ENCODE data around the gene ATP6V0D1. TPM values are rescaled to one million over a fixed set of nuclear protein-coding genes. Genes with fewer than 3 reads are reported as not detected.

ATP6V0D1 gene
- polyA plus RNA-seq, 4 donors = 89.4 to 94.5 (median 92.3) TPM

DNA sequence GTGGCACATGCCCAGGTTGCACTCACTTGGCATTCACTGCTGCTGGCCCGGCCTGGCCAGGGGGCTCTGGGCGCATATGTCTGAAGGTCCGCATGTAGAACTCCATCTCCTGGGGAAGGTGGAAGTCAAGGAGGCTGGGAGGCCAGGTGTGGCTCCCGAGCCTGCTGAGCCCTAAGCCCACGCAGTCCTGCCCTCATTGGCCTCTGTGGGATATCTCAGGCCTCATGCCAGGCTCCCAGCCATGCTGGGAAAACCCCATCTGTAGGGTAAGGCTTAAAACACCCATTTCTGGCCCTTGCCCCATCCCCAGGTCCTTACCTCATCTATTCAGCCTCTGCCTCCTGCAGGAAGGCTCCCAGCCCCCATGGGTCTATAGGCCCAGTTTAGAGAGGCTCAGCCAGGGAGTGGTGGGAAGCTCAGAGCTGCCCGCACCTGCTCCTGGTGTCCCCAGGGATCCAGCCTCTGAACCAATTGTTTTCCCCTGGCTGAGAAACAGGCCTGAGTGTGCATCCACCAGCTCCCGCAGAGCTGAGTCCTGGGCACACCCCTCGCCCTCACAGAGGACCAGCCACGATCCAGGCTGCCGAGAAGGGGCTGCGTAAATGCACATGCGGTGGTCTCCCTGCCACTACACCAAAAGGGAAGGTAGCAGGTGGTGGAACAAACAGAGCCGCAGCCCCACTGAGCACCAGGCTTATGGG, 85.3 kb downstream of the ATP6V0D1 start:
- DNase-seq (ENCODE audit: low read depth in 4 of 4, low spot score in 2 of 4) = no peak

DNA sequence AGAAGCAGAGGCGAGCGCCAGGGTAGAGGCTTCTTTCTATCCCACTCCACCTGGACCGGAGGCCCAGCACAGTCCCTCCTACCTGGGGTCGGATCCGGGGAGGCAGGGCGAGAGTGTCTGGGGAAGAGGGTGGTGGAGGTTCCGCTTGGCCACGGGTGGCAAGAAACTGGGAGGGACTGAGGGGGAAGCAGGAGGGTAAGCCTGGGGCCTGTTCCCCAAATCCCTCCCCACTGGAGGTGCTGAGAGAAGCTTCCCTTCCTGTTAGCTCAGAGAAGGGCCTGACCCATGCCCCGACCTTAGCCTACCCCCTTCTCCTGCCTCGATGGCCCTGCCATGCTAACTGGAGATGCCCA, 85.9 kb downstream of the ATP6V0D1 start:
- no peak for DNase-seq (ENCODE audit: low read depth in 4 of 4, low spot score in 2 of 4)

DNA sequence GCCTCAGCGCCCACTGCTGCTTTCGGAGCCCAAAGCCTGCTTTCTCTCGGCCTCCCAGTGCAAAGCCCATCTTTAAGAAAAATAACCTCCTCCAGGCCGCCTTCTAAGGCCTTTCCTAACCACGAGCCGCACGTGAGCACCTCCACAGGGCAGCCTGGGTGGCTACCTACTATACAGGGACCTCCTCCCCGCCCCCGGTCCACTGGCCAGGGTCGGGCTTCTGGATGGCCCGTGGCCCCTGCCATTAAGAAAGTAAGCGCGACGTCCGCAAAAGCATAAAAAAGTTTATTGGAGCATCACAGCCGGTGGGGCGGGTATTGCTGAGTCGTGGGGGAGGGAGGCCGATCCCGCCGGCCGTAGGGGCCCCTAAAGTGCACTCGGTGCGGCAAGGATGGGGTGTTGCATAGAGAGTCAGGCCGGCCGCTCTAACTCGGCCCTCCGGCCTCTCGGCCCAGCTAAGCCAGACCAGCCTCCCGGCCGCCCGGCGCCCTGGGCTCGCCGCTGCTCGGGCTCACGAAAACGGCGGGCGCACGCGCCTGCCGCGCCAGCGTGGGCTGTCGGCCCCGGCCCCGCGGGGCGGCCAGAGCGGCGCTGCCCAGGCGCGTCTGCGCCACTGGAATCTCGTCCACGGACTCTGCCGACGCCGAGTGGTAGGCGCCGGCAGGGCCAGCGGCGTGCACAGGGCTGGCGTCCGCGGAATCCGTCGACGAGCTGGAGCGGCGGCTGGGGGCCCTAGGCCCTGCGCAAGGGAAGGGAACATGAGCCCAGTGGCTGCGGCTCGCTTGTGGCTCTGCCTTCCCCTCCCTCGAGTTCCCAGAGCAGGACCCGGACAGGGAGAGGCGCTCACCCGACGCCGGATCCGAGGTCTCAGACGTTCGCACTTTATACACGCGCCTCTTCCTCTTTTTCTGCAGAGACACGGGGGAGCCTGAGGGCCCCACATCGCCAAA, 86.5 kb downstream of the ATP6V0D1 start:
- no peak for DNase-seq (ENCODE audit: low read depth in 4 of 4, low spot score in 2 of 4)

DNA sequence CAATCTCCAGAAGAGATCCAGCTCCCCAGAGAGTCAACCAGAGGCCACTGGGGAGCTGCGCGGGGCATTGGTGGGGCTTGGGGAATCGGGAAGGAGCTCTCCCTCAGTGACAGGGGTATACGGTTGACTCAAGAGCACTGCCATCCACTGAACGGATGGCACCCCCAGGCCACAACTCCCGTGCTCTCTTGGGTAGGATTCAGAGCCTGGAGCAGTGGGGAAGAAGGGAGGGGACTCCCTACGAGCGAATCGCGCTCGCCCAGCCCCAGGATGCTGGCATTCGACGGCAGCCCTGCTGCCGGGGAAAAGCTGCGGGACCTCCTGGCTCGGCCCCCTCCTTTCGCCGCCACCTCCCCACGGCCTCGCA, 87.2 kb downstream of the ATP6V0D1 start:
- DNase-seq (ENCODE audit: low read depth in 4 of 4, low spot score in 2 of 4) = no peak

DNA sequence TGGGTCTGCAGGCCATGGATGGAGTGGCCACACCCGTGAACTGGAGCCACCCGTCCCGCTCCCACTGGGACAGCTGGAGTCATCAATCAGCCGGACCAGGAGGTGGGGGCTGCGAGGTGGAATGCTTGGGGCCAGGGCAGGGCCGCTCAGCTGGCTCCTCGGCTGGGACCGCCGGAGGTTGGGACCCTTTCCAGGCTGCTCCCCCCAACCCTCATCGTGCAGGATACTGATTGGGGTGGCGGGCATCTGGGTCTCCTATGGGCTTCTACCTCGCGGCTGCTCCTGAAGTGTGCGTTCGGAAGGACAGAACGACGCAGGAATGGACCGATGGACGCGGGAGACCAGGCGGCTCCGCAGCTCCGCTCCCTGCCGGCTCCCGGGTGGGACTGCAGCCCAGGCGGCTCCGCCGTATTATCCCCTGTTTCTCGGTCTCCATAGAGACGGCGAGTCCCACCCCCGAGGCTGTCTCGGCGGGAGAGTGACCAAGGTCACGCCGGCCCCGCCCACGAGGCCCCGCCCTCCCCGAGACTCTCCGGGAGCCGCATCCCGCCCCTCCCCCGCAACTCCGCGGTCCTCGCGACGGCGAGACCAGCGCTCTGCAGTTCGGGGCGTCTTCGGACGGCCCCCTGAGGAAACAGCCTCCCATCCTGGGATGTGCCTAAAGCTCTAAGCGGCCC, 87.7 kb downstream of the ATP6V0D1 start, which contains the start of gene TPPP3:
Gene TPPP3, minus strand, starts transcription at position 388 of the 677 bp plus-strand sequence. CDS start 2,387 bp downstream, outside the sequence.
- peak in 1 of 4 donors; percentile 78 for DNase-seq (ENCODE audit: low read depth in 4 of 4, low spot score in 2 of 4)

DNA sequence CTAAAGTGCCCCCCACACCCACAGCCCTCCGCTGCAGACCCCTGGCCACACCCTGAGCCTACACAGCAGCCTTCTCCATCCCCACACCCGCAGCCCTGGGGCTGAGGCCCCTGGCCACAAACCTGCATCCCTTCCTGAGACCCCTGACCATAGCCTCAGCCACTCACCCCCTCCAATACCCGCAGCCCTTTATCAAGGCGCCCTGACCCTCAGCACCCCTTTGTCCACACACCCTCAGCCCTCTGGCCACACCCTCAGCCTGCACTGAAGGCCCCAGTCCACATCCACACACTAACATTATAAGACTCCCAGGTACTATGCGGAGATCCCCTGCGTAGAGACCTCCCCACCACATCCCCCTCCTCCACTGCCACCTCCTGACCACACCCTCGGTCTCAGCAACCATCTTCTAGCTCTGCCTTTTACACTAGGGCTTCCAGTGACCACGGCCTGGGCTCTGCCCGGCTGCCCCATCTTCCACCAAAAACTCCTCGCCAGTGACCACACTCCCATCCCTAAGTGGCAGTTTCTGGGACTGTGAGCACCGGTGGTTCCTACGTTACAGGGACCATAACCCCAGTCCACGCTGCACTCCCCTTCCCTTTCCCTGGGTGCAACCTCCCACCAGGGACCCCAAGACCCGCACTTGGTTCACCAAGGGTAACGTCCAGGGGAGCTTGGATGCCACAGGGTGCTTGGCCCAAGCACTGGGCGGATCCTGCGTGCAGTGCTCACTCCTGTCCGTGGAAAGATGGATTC, 88.5 kb downstream of the ATP6V0D1 start:
- no peak for DNase-seq (ENCODE audit: low read depth in 4 of 4, low spot score in 2 of 4)

DNA sequence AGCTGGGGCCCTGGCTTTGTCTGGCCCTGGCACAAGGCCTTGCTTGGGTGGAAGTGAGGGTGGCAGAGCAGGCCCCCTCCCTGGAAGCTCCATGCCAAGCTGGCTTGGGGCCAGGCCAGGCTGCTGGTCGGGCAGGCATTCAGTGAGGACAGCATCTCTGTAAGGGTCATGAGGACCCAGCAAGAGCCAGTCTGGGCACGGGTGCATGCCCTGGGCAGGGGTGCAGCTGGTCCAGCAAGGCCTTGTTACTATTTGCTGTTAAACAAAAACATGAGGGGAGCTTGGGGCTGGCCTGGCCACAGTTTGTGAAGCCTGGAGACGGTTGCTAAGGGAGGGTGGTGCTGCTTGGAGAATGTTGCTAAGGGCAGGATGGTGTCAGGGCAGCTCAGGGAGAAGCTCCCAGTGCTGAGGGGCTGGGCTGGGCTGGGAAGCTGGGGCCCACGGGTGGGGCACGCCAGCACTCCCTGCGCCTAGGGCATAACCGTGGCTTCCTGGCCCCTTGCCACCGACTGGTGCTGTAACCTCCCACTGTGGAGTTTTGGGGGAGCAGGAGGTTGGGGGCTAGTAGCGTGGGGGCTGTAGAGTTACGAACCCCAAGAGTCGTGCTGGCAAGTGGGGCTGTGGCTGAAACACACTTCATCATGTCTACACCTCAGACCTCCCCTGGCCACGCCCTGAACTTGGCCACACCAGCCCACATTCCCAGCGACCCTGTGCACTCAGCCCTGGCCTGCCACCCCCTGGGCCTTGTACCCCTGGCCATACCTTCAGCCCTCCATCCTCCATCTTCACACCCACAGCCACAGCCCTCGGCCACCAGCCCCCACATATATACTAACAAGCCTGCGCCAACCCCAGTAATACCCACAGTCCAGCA, 89.3 kb downstream of the ATP6V0D1 start:
- no peak for DNase-seq (ENCODE audit: low read depth in 4 of 4, low spot score in 2 of 4)

DNA sequence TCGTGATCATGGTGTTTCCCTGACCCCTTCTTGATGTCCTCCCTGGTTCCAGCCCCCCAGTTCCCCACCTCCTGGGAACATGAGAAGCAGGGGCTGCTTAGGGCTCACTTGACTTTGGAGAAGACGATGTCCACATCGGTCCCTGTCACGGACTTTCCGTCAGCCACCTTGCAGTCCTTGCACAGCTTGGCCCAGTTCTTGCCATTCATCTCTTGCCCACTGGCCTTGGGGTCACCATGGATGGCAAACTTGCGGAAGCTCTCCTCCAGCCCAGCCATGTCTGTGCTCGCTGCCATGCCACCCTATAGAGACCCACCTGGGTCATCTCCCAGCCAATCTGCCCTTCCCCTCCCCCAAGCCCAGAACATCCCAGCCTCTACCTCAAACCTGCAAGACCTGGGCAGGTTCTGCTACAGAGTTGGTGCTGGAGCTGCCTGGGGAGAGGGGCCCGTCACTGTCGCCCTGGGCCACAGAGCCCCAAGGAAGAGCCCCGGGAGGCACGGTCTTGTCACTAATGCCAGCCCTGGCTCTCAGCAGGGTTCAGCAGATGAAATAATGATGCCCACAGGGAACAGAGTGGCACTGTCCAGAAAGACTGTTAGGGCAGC, 90.0 kb downstream of the ATP6V0D1 start:
- DNase-seq (ENCODE audit: low read depth in 4 of 4, low spot score in 2 of 4) = no peak

DNA sequence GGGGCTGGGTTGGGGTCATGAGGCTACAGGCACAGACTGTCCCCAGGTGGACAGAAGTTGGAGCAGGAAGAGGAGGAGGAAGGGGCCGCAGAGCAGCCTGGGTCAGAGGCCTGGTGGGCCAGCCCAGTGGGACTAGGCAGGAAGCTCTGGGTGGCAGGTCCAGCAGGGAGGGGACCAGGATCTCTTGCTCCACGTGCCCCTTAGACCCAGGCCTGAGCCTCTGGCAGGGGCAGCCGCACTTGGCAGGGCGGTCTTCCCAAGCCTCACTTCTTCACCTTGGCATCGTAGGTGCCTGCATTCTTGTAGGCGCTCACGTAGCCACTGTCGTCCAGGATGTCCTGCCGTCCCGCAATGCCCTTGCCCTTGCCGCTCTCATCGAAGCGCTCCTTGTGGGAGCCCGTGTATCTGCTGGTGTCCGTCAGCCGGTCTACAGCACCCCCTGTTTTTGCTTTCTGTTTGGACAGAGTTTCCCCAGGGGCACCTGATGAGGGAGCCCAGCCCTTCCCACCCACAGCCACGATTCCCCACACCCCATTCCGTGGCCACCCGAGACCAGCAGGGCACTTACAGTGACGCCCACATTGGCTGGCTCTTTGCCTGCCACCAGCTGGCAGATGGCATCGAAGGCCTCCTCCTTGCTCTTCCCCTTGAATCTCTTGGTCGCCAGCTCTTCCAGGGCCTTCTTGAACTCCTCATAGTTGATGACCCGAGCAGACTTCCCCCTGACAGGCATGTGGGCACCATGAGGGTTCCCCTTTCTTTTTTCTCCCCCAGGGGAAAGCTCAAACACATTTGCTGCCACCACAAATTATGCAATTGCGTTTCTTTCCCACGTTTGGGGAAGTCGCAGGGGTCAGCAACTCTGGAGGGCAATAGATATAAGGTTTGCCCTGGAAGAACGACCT, 90.8 kb downstream of the ATP6V0D1 start:
- DNase-seq (ENCODE audit: low read depth in 4 of 4, low spot score in 2 of 4) = no peak

DNA sequence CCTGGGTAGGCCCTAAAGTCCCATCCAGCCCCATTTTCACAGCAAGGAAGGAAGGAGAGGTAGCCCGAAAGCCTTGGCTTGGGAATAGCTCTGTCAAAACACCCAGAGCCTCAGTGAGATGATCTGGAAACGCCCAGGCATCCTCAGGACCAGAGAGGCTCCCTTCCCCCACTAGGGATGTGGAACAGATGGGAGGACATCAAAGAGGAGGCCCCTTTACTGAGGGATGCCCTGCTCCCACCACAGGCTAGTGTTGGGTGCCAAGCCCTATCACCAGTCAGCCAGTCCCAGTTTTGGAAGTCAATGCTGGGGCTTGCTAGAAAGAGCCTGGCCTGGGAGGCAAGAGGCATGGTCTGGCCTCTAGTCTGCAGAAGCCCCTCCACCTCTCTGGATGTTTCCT, 92.4 kb downstream of the ATP6V0D1 start:
- DNase-seq (ENCODE audit: low read depth in 4 of 4, low spot score in 2 of 4) = no peak

DNA sequence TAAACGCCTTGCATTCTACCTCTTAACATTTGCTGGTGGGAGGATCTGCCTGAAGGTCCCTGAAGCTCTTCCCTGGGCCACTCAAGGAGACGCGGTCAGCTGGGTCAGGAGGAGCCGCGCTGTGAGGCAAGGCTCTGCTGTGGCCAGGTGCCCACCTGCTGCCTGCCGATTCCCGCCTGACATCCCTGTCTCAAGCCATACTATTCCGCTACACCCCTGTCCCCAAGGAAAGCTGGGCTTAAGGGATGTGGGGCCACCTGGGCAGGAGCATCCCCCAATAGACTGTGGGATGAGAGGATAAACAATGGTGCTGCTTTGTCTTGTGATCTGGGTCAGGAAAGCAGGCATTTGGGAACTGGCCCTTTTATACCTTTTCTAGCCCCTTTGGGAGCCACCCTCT, 92.8 kb downstream of the ATP6V0D1 start:
- no peak for DNase-seq (ENCODE audit: low read depth in 4 of 4, low spot score in 2 of 4)

Other genes starting within 250 kb of the ATP6V0D1 start
- gene FHOD1, start 233.7 kb downstream of the ATP6V0D1 start, polyA plus RNA-seq (ENCODE audit: insufficient read length in 4 of 4) = 10 to 100 TPM; 28.9 to 52.4 (median 43.5) TPM
- 1 to 10 TPM; 2.3 to 5.9 (median 4.5) TPM for gene SLC9A5, start 232.2 kb downstream of the ATP6V0D1 start, polyA plus RNA-seq (ENCODE audit: insufficient read length in 4 of 4)
- gene PLEKHG4, start 201.6 kb downstream of the ATP6V0D1 start, polyA plus RNA-seq (ENCODE audit: insufficient read length in 4 of 4) = 10 to 100 TPM; 10.4 to 22.6 (median 15.2) TPM
- 1 to 10 TPM in 3 of 4 donors, under 1 TPM in 1; 0.95 to 2.5 (median 1.6) TPM for gene KCTD19, start 154.4 kb downstream of the ATP6V0D1 start, polyA plus RNA-seq (ENCODE audit: insufficient read length in 4 of 4)
- gene LRRC36, start 154.3 kb downstream of the ATP6V0D1 start, polyA plus RNA-seq (ENCODE audit: insufficient read length in 4 of 4) = 10 to 100 TPM in 1 of 4 donors, 1 to 10 TPM in 3; 2.4 to 10.5 (median 4.7) TPM
- 10 to 100 TPM; 52.9 to 79.1 (median 57.8) TPM for gene TPPP3, start 87.7 kb downstream of the ATP6V0D1 start, polyA plus RNA-seq (ENCODE audit: insufficient read length in 4 of 4)
- gene ZDHHC1, start 64.7 kb downstream of the ATP6V0D1 start, polyA plus RNA-seq (ENCODE audit: insufficient read length in 4 of 4) = 10 to 100 TPM; 12.6 to 19.0 (median 16.0) TPM
- 10 to 100 TPM; 52.7 to 71.9 (median 58.4) TPM for gene HSD11B2, start 50.0 kb downstream of the ATP6V0D1 start, polyA plus RNA-seq (ENCODE audit: insufficient read length in 4 of 4)
- gene AGRP, start 2.4 kb upstream of the ATP6V0D1 start, polyA plus RNA-seq (ENCODE audit: insufficient read length in 4 of 4) = under 1 TPM in 3 of 4 donors, not detected in 1; 0.18 to 0.47 (median 0.39) TPM
- 100 to 1,000 TPM in 3 of 4 donors, 10 to 100 TPM in 1; 99.1 to 148 (median 143) TPM for gene RIPOR1, start 47.7 kb upstream of the ATP6V0D1 start, polyA plus RNA-seq (ENCODE audit: insufficient read length in 4 of 4)
- gene CTCF, start 81.4 kb upstream of the ATP6V0D1 start, polyA plus RNA-seq (ENCODE audit: insufficient read length in 4 of 4) = 10 to 100 TPM; 76.1 to 83.1 (median 78.7) TPM
- 1 to 10 TPM in 3 of 4 donors, under 1 TPM in 1; 0.79 to 1.4 (median 1.0) TPM for gene CARMIL2, start 164.0 kb upstream of the ATP6V0D1 start, polyA plus RNA-seq (ENCODE audit: insufficient read length in 4 of 4)
- 10 to 100 TPM; 20.2 to 31.8 (median 26.2) TPM for gene ACD, start 179.1 kb upstream of the ATP6V0D1 start, polyA plus RNA-seq (ENCODE audit: insufficient read length in 4 of 4)
- 1 to 10 TPM; 1.9 to 4.8 (median 3.0) TPM for gene PARD6A, start 179.8 kb upstream of the ATP6V0D1 start, polyA plus RNA-seq (ENCODE audit: insufficient read length in 4 of 4)
- gene ENKD1, start 185.6 kb upstream of the ATP6V0D1 start, polyA plus RNA-seq (ENCODE audit: insufficient read length in 4 of 4) = 10 to 100 TPM; 16.9 to 38.5 (median 31.8) TPM
- 1 to 10 TPM; 3.6 to 5.2 (median 4.0) TPM for gene C16orf86, start 185.7 kb upstream of the ATP6V0D1 start, polyA plus RNA-seq (ENCODE audit: insufficient read length in 4 of 4)
- gene GFOD2, start 238.2 kb upstream of the ATP6V0D1 start, polyA plus RNA-seq (ENCODE audit: insufficient read length in 4 of 4) = 10 to 100 TPM; 18.7 to 25.6 (median 23.7) TPM